HepG2 (cell line): ENCODE measurements around the gene ZC3H7B. TPM values are rescaled to one million over a fixed set of nuclear protein-coding genes. Genes with fewer than 3 reads are reported as not detected.

ENCODE experiments used
- ATAC-seq: fragments of 200-7000 bp; cut with Tn5 transposase; 3 replicates; pipeline ENCODE4 v1.9.1; 2020; ENCODE audit warnings: mild to moderate bottlenecking, moderate library complexity
- BruUV-seq: library from RNA; stranded (reverse); fragments of 400-500 nt; replicated peaks from 2 replicates; lab custom pipeline; 2021; lab: Mats Ljungman, UMichigan
- CTCF ChIA-PET: fragments of 300-600 bp; formaldehyde crosslinking; extraction: SDS; loops from one replicate; lab custom pipeline; 2021; ENCODE audit warnings: low total read pairs, inconsistent platforms, low intra/inter-chr PET ratio; lab: Yijun Ruan, JAX
- POLR2A ChIA-PET: fragments of 350-600 bp; sonication (Branson Sonifier 250); formaldehyde crosslinking; loops from one replicate; lab custom pipeline; 2020; ENCODE audit warnings: antibody characterized with exemption, inconsistent platforms; lab: Yijun Ruan, JAX
- DNase-seq: peaks from one replicate; pipeline ENCODE4 v3.0.0-alpha.2; 2015; ENCODE audit warnings: low spot score
- FAIRE-seq: peaks from 3 replicates; lab custom pipeline; 2011; peaks lifted over from hg19 to GRCh38; lab: Jason Lieb, UNC
- H2AFZ ChIP-seq: one replicate; pipeline ENCODE4 v1.6.1; 2011; ENCODE audit warnings: low read length, inconsistent platforms
- H3K27ac ChIP-seq: fragments of 300-600 bp; 3 replicates; pipeline ENCODE4 v1.8.0; 2011; ENCODE audit warnings: mixed run types, mild to moderate bottlenecking, mixed read lengths, low read length, inconsistent platforms; ENCODE audit not compliant: insufficient read depth; ENCODE audit errors: extremely low read length
- H3K27me3 ChIP-seq, 2 experiments: fragments of 200-600 bp in 1 of 2; 2 replicates in 1 of 2; 3 replicates in 1 of 2; pipeline versions ENCODE4 v1.6.0 to v1.8.0; 2011; ENCODE audit warnings: low read length in 2 of 2, mild to moderate bottlenecking in 2 of 2, moderate library complexity in 2 of 2, inconsistent platforms in 1 of 2; ENCODE audit not compliant: insufficient read depth in 2 of 2, control insufficient read depth in 1 of 2
- H3K36me3 ChIP-seq, 2 experiments: fragments of 200-600 bp in 1 of 2; replicated peaks in 1 of 2; 2 replicates in 1 of 2; 3 replicates in 1 of 2; pipeline versions ENCODE4 v1.5.1 to v1.8.0; 2011; ENCODE audit warnings: low read length in 2 of 2, inconsistent platforms in 1 of 2; ENCODE audit not compliant: insufficient read depth in 2 of 2, control insufficient read depth in 1 of 2
- H3K4me1 ChIP-seq: 2 replicates; pipeline ENCODE4 v1.5.1; 2012; ENCODE audit warnings: low read length, inconsistent platforms; ENCODE audit not compliant: insufficient read depth
- H3K4me2 ChIP-seq: 2 replicates; pipeline ENCODE4 v1.6.0; 2011; ENCODE audit warnings: low read depth, low read length, inconsistent platforms
- H3K4me3 ChIP-seq, 3 experiments: fragments of 200-600 bp in 1 of 3; sonication (generic), shearing (Covaris generic) in 1 of 3; replicated peaks in 1 of 3; 2 replicates each; pipeline ENCODE4 v1.5.1; 2011 to 2016; ENCODE audit warnings: low read length in 3 of 3, inconsistent platforms in 2 of 3, low read depth in 2 of 3, mild to moderate bottlenecking in 2 of 3, control low read depth in 1 of 3, mixed read lengths in 1 of 3; ENCODE audit not compliant: insufficient read depth in 1 of 3
- H3K79me2 ChIP-seq: one replicate; pipeline ENCODE4 v1.6.1; 2011; ENCODE audit warnings: low read length, inconsistent platforms; ENCODE audit not compliant: insufficient read depth
- H3K9ac ChIP-seq: 2 replicates; pipeline ENCODE4 v1.6.0; 2011; ENCODE audit warnings: mild to moderate bottlenecking, low read depth, low read length, inconsistent platforms; ENCODE audit not compliant: insufficient read depth
- H3K9me3 ChIP-seq: 2 replicates; pipeline ENCODE4 v1.5.1; 2012; ENCODE audit warnings: mild to moderate bottlenecking, low read length
- H4K20me1 ChIP-seq: 2 replicates; pipeline ENCODE4 v1.6.0; 2011; ENCODE audit warnings: inconsistent platforms, mild to moderate bottlenecking, low read length, moderate library complexity; ENCODE audit not compliant: insufficient read depth
- ARID3A ChIP-seq: IDR thresholded peaks from 2 replicates; pipeline ENCODE4 v1.6.1; 2012; ENCODE audit warnings: low read depth, low read length, improper control_type of control experiment
- DRAP1 ChIP-seq: IDR thresholded peaks from 2 replicates; pipeline ENCODE4 v1.6.1; 2016; ENCODE audit warnings: missing genetic modification reagents, missing compliant biosample characterization
- KAT2B ChIP-seq: fragments of 150-350 bp; IDR thresholded peaks from 2 replicates; pipeline ENCODE4 v1.6.1; 2014; ENCODE audit warnings: low read depth, low read length, borderline replicate concordance
- MAF1 ChIP-seq: sonication (generic); formaldehyde crosslinking; IDR thresholded peaks from 2 replicates; pipeline ENCODE4 v1.5.0; 2020; ENCODE audit warnings: missing genetic modification reagents, borderline replicate concordance
- MED1 ChIP-seq: sonication (generic); formaldehyde crosslinking; IDR thresholded peaks from 2 replicates; pipeline ENCODE4 v1.4.0; 2020; ENCODE audit warnings: missing genetic modification reagents
- PRDM15 ChIP-seq: sonication (generic); formaldehyde crosslinking; IDR thresholded peaks from 2 replicates; pipeline ENCODE4 v1.4.0; 2020; ENCODE audit warnings: missing genetic modification reagents
- STAT5B ChIP-seq: sonication (generic); formaldehyde crosslinking; IDR thresholded peaks from 2 replicates; pipeline ENCODE4 v1.4.0; 2020; ENCODE audit warnings: missing genetic modification reagents
- THRA ChIP-seq: sonication (generic); formaldehyde crosslinking; IDR thresholded peaks from 2 replicates; pipeline ENCODE4 v1.4.0; 2020; ENCODE audit warnings: missing genetic modification reagents, borderline replicate concordance
- ZNF441 ChIP-seq: sonication (generic); formaldehyde crosslinking; IDR thresholded peaks from 2 replicates; pipeline ENCODE4 v1.7.0; 2021; ENCODE audit warnings: missing genetic modification reagents, borderline replicate concordance
- ZNF510 ChIP-seq: sonication (generic); formaldehyde crosslinking; IDR thresholded peaks from 2 replicates; pipeline ENCODE4 v1.4.0; 2020; ENCODE audit warnings: low read depth, mild to moderate bottlenecking, missing genetic modification reagents
- ZNF512B ChIP-seq: sonication (generic); formaldehyde crosslinking; IDR thresholded peaks from 2 replicates; pipeline ENCODE4 v1.5.1; 2020; ENCODE audit warnings: missing genetic modification reagents, mild to moderate bottlenecking, borderline replicate concordance
- ZNF639 ChIP-seq: conservative IDR thresholded peaks from 2 replicates; pipeline ENCODE4 v1.6.1; 2018; ENCODE audit warnings: missing genetic modification reagents
- ZNF83 ChIP-seq: sonication (generic); formaldehyde crosslinking; IDR thresholded peaks from 2 replicates; pipeline ENCODE4 v1.4.0; 2020; ENCODE audit warnings: missing genetic modification reagents, mild to moderate bottlenecking, borderline replicate concordance
- WGBS: methylation state at CpG from one replicate; pipeline ENCODE4 v1.1.6; 2017; ENCODE audit warnings: low lambda C conversion rate; 5-methylcytosine and 5-hydroxymethylcytosine counted together
- in situ Hi-C: cut with HindIII; loops from 2 replicates; pipeline ENCODE4 v1.10.0; 2017; ENCODE audit warnings: low pct_unique_long_range_greater_than_20kb; ENCODE audit not compliant: extremely low pct_ligation_motif_present
- intact Hi-C: fragments of 100-400 bp; cut with micrococcal nuclease; formaldehyde crosslinking; loops from one replicate; pipeline ENCODE4 v1.10.0; 2022; ENCODE audit not compliant: unreplicated experiment
- polyA plus RNA-seq, 8 experiments: library from polyadenylated mRNA; depleted of rRNA in 3 of 8; stranded (reverse) in 7 of 8; unstranded in 1 of 8; fragments of >200 nt; fragmentation: Illumina TruSeq in 4 of 8; extraction: Trizol in 4 of 8; gene quantifications; 2 replicates each; pipeline versions ENCODE4 v1.2.1 to v1.2.3, GENCODE V29; 2011 to 2016; ENCODE audit warnings: low read depth in 4 of 8, missing spikeins in 1 of 8, mixed read lengths in 1 of 8; ENCODE audit not compliant: insufficient read depth in 1 of 8
- total RNA-seq, 5 experiments: library from RNA; depleted of rRNA; stranded (reverse); fragments of >200 nt; fragmentation: Illumina TruSeq; extraction: Trizol; gene quantifications; 2 replicates each; pipeline ENCODE4 v1.2.3, GENCODE V29; 2016; ENCODE audit warnings: low read depth in 1 of 5

Gene ZC3H7B
- total and polyA plus RNA-seq, 2 of the 13 experiments (the other 11 are each of a cell fraction or from before 2014, with no cell fraction given), result 26.4 to 37.2 TPM

GRCh38 chr22:41350087-41350486 lies 48.8 kb downstream of the ZC3H7B start:
- Histone ChIP-seq H3K79me2 (no peaks in the 10 kb centered on the region), H3K27me3 (no peaks in the 10 kb centered on the region), H3K4me3 (no peak overlapping the region), H3K9ac (no peak overlapping the region), H3K27ac (no peak overlapping the region), H4K20me1 (no peaks in the 10 kb centered on the region), H2AFZ (no peak overlapping the region), H3K9me3 (no peaks in the 10 kb centered on the region), H3K36me3 (peaks cover 45 to 89% of the 10 kb centered on the region in 2 experiments), H3K4me2 (no peak overlapping the region), H3K4me1 (no peaks in the 10 kb centered on the region)
- CTCF ChIA-PET, result no interaction called here
- intact Hi-C loops (no loop called here), in situ Hi-C loops (no loop called here)
- no TSS peak for BruUV-seq
- no peak for DNase-seq
- WGBS, result 100% methylated on average over 4 of the region's 4 CpGs
- no peak for FAIRE-seq
- no peak for ATAC-seq
- POLR2A ChIA-PET, result no interaction called here
- no peak for TF ChIP-seq STAT5B (CRISPR knock-in tag)
- no peak for TF ChIP-seq MED1 (CRISPR knock-in tag)
- TF ChIP-seq DRAP1 (CRISPR knock-in tag), result no peak
- no peak for TF ChIP-seq ZNF639 (CRISPR knock-in tag)
- no peak for TF ChIP-seq ZNF512B (CRISPR knock-in tag)
- no peak for TF ChIP-seq MAF1
- no peak for TF ChIP-seq ZNF510
- TF ChIP-seq ZNF441, result no peak
- no peak for TF ChIP-seq KAT2B
- TF ChIP-seq ARID3A, result no peak
- TF ChIP-seq THRA (CRISPR knock-in tag), result no peak
- no peak for TF ChIP-seq ZNF83 (CRISPR knock-in tag)
- TF ChIP-seq PRDM15 (CRISPR knock-in tag), result no peak
